Raji (cell line): ENCODE measurements around the gene TRPM1.

Experiments
- POLR2A ChIP-seq: IDR thresholded peaks from 2 replicates; pipeline ENCODE4 v1.6.1; 2011; ENCODE audit warnings: low read depth, low read length, control low read depth; ENCODE audit not compliant: insufficient read depth

Gene TRPM1

DNA sequence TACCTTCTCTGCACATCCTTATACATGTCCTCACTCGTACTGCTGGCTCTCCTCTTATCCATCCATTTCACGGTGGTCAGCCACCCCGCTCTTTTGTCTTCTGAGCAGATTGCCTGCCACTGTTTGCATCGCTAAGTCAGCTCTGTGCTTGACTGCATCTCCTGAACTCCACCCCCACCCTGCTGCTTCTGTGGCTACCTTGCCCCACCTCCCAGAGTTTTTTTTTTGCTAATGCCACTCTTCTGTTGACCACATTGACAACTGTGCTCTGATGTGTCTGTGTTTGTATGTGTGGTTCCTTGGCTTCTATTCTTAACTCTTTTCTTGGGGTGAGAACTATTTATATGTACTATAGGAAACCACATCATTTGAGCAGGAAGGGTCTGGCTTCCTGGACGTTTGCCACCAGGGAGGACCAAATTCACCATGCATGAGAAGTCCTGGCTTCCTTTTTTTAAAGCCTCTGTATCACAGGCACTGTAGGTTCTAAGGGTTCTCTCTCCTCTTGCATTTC, 97.2 kb downstream of the TRPM1 start:
- no peak for TF ChIP-seq POLR2A

DNA sequence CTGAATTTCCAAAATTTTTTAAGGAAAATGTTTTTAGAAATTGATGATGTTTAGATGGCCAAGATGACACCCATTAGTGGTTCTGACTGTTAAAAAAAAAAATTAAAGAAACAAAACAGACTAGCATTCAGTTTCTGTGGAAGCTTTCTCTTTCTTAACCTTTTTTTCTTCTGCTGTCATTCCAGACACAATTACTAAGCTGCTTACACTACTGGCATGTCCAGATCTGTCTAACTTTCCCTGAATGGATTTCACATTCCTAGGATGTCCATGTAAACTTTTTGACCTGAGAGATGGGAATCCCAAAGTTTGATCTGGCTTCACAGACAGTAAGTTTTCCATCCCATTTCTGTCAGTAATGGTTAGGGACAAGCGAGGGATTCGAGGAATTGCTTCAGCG, 99.8 kb downstream of the TRPM1 start:
- no peak for TF ChIP-seq POLR2A

DNA sequence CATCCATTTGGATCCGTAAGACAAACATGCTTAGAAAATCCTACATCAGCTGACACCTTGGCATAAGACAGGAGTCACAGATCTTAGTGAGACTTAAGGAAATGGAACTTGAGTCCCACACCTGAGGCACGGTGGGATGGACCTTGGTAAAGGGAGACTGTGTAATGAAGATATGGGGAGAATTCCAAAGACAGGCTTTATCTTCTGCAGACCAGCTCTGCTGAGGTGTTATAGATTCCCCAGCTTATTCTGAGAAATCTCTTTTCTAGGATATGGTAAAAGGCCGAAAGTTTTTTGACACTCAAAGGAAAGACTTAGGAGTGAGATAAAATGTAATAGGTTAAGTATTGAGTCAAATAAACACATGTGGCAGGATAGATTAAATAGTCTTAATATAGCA, 101.8 kb downstream of the TRPM1 start:
- TF ChIP-seq POLR2A = no peak

DNA sequence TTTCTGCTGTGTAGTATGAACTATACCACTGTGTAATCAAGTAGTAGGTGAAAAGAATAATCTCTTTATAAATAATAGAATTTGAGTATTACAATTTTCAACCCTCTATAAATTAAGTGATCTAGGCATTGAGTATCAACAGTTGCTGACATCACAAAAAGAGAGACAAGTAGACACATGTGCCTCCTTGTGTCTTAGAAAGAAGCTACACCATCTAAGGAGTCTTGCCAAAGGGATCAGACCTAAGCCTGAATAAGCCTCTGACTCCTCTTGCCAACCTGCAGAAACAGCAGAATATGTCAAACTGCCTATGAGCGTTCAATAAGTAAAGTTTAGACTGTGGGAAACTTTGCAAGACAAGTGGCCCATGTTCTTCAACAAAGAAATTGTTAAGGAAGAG, 104.3 kb downstream of the TRPM1 start:
- TF ChIP-seq POLR2A = no peak

DNA sequence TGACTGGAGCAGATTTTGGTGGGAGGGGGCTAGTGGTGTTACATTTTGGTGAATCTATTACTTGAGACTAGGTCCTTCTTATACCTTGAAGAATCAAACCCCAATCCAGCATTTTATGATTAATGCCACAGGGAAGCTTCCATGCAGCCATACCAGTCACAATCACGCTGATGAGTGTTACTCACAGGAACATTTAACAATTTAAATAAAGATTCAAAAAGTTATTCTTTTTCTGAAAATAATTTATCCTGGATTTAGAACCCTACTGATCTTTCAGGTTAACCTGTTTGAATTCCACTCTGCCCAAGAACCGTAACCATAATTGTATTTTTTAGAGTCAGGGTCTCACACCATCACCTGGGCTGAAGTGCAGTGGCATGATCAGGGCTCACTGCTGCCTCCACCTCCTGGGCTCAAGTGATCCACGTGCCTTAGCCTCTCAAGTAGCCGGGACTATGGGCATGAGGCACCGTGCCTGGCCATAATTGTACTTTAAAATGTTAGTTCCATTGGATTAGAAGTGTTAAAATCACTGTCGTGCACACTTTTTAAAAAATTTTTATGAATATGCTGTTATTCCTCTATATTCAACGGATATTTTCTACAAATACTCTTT, 109.2 kb downstream of the TRPM1 start:
- no peak for TF ChIP-seq POLR2A

DNA sequence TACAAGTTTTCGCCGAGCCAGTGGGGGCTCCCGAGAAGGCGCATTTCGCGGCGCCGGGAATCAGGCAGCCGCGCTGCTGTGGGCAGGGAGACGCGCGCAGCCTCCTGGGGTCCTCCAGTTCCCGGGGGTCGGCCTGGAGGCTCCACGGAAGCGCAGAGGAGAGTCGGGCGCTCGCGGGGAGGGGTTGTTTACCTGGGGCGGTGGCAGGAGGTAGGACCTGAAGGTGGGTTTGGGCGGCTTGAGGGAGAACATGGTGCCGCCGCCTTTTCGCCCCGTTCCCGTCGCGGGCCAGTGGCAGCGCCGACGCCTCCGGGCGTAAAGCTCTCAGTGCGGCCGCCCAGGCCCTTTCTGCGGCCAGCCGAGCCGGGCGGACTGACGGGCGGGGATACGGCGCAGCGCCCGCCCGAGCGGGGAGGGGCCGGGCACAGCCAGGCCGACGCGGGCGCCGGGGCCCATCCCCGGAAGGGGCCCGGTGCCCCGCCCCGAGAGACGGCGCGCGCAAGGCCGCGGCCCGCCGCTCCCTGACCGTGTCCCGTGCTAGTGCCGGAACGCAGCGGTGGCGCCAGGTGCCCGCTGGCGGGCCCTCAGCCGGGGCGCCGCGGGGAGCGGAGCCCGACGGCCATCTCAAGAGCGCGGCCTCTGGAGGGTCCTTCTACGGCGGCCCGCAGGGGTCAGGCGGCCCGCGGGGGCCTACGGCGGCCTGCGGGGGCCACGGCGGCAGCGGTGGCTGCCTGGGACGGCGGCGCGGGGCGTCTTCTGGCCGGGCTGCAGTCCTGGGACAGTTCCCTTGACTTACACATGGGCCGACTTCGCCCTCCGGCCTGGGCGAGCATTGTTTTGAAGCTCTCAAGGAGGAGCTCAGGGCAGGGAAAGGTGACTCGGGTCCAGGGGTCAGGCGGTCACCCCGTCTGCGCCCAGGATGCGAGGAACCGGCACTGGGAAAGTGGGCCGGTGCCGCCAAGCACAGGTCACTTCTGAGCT, 110.0 kb downstream of the TRPM1 start, which contains the start of gene MTMR10:
Gene MTMR10, minus strand, starts transcription at position 374 of the 981 bp plus-strand sequence. Its CDS starts 122 bp downstream, at position 252.
- peak; percentile 81 for TF ChIP-seq POLR2A

DNA sequence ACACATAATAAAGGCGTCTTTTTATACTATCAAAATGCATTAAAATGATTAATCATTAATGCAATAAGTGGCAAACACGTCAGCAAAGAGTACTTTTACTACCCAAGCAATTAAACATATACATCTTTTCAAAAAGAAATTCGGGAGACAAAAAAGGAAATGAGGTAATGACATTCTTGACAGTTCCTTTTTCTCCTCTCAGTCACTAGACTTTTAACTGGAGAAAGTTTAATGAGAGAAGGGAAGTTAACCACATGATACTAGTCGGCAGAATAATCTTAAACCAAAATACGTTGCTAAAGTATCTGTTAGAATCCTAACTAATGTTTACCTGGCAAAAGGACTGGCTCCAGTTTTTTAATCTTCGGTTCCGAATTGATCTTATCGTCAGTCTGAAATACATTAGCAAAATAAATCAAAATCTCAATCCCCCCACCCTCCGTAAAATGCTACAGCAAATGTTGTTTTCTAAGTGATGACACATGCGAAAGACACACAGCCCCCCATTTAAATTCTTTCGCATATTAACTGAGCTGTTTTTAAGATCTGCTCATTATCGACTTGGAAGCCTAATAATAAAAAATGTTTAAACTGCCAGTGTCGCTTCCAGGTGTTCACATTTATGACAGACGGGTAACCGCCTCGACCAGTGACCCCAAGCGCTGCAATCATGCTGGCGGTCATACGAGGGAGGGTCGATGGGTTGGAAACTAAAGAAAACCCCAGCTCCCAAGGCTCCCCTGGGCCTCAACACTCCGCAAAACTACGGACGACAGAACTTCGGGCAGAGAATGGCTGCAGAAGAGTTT, 110.9 kb downstream of the TRPM1 start:
- TF ChIP-seq POLR2A = no peak

DNA sequence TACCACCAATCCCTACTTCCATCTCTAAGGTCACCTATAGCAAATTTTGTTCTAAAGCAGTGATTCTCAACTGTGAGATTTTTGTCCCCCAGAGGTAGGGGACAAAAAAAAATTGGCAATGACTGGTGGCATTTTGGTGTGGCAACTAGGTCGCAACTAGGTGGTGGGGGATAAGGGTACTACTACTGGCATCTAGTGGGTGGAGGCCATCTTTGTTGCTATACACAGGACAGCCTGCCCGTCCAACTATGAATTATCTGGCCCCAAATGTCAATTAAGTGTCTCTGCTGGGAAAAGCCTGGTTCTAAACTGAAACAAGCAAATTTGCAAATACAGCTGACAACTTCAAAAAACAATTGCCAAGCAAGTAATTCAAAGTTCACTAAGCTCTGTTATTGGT, 111.5 kb downstream of the TRPM1 start:
- no peak for TF ChIP-seq POLR2A

DNA sequence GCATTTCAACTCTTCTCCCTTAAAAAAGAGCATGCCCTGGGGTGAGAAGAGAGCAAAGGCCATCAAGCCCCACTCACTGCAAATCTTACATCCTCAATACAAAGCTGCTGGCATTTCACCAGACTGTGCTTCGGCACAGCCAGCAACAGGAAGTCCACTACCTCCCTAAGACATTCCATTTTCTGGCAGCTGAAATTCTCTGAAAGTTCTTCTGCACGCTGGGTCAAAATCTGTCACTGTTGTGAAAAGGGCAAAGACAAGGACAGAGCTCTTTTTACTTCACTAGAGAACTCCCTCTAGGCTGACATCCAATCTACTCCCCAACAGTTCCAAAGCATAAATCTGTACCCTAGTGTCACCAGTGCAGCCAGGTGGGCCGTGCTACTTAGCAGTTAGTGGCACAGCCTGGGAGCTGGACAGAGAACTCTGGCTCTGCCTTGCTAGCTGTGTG, 116.4 kb downstream of the TRPM1 start:
- TF ChIP-seq POLR2A = no peak

DNA sequence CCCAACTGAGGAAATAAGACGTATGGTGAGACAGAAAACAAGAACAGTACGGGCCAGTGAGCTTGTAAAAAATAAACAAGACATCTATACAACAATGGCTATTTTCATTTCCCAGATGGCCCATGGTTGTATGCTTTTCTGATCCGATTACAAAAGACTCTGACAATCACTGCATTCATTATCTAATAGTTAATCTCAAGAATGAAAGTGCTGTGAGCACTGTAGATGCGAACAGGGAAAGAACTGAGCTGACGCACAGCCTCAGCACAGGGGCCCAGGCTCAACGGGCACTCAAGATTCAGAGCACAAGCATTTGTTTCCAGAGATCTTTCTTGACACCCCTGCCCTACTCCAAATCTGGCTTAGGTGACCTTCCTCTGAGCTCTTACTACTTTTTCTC, 117.0 kb downstream of the TRPM1 start:
- no peak for TF ChIP-seq POLR2A

DNA sequence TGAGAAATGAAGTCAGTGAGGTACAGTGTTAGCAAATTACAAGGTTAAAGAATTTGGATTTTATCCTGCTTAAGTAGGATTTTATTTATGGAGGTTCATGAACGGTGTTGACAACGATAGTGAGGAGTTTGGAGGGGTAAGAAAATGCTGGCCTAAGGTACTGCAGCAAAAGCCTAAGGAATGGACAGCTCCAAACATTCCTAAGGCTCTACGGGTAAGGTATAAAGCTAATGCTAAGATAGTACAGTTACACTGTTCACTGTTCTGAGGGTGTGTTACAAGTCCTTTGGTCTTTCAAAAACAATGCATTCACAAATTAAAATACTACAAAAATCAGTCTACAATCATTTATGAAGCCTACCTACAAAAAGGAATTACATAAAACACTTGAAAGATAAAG, 117.4 kb downstream of the TRPM1 start:
- TF ChIP-seq POLR2A = no peak

DNA sequence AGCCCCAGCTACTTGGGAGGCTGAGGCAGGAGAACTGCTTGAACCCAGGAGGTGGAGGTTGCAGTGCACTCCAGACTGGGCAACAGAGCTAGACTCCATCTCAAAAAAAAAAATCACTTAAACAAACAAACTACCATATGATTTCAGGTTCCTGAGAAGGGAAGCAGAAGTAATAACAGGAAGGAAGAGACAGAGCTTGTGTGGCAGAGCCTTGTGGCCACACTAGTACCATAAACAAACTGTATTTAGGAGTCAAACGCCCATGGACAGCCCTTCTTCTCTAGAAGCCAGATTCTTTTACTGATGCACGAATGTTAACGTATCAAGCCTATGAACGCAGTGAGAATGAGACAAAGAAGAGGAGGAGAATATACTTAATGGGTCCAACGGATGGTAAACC, 122.1 kb downstream of the TRPM1 start:
- no peak for TF ChIP-seq POLR2A

DNA sequence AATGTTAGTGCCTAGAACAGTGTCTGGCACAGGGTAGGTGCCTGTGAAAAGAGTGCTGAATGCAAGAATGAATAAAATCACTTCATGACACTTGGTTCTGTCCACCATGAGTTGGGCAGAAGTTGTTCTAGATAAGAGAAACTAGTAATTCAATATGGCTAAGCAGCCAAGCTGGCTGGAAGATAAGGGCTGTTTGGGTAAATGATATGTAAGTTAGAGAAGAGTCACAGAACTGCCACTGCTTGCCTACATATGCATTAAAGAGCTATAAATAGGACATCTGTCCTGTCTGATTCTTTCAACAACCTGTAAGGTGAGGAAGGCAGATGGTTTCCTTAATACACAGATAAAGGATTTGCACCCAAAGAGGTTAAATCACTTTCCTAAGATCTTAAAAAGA, 123.2 kb downstream of the TRPM1 start:
- TF ChIP-seq POLR2A = no peak

DNA sequence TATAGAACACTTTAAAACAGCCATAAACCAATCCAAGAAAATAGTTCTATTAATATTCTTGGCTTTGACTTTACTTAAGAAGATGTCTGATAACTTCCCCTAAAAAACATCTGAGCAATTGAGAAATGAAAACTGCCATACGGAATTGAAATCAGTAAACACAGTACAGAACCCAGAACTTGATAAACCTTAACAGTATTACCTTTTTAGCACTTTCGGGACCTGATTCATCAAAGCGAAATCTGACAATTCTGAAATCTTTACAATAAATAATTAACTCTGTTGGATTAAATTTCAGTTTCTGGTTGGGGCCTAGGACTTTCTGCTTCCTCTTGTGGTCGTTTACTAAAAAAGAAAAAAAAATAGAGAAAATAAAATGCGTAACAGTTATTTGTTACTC, 127.4 kb downstream of the TRPM1 start:
- no peak for TF ChIP-seq POLR2A

DNA sequence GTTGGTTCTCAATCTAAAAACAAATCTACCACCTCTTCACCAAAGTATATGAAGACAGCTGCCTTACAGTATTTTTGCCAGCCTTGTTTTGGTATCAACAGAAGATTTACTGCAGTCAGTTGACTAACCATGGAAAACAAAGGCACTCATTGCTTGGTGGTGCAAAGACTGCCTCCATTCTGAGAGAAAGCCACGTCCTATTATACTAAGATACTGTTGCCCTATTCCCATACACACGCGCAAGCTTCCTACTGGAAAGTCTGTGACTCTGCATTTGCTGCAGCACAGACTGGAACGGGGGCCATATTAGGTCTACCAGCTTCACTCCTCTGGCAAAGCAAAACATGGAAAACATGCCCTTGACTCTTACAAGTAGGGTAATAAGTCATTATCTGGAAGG, 128.1 kb downstream of the TRPM1 start:
- no peak for TF ChIP-seq POLR2A
